A673 (cell line): Measurements from ENCODE around the gene DNAH14. TPM values are rescaled to one million over a fixed set of nuclear protein-coding genes. Genes with fewer than 3 reads are reported as not detected.
"Not testable (repeated sequence)": the region's sequence is repeated elsewhere in the genome, so short reads cannot be mapped to it uniquely, and the experiment has no call there.

Source experiments
- BruUV-seq: library from RNA; stranded (reverse); fragments of 400-500 nt; replicated peaks from 2 replicates; lab custom pipeline; 2021; lab: Mats Ljungman, UMichigan
- CTCF ChIA-PET: fragments of 300-600 bp; sonication (Branson Sonifier 250); formaldehyde crosslinking; loops from one replicate; lab custom pipeline; 2022; ENCODE audit warnings: antibody characterized with exemption; lab: Charles Lee
- POLR2A ChIA-PET: fragments of 300-600 bp; sonication (Branson Sonifier 250); formaldehyde crosslinking; loops from one replicate; lab custom pipeline; 2022; ENCODE audit warnings: antibody characterized with exemption; ENCODE audit not compliant: low non-redundant PET; lab: Charles Lee
- DNase-seq: peaks from one replicate; pipeline ENCODE4 v3.0.0-alpha.2; 2015; ENCODE audit warnings: low spot score
- H3K27ac ChIP-seq: fragments of 200-600 bp; sonication (generic); 2 replicates; pipeline ENCODE4 v1.5.1; 2016; ENCODE audit warnings: mixed run types, low read depth, mild to moderate bottlenecking, mixed read lengths, antibody characterized with exemption, low read length; ENCODE audit not compliant: poor library complexity, severe bottlenecking
- H3K27me3 ChIP-seq: fragments of 200-600 bp; sonication (generic); replicated peaks from 2 replicates; pipeline ENCODE4 v1.6.1; 2017; ENCODE audit warnings: mixed run types, low read depth, mild to moderate bottlenecking, mixed read lengths, antibody characterized with exemption, low read length; ENCODE audit not compliant: insufficient read depth, poor library complexity
- H3K36me3 ChIP-seq: fragments of 200-600 bp; sonication (generic); 2 replicates; pipeline ENCODE4 v1.6.1; 2016; ENCODE audit warnings: mixed run types, mild to moderate bottlenecking, mixed read lengths, antibody characterized with exemption, low read length; ENCODE audit not compliant: insufficient read depth, poor library complexity, severe bottlenecking
- H3K4me1 ChIP-seq: fragments of 200-600 bp; sonication (generic); 2 replicates; pipeline ENCODE4 v1.6.1; 2017; ENCODE audit warnings: mixed run types, mild to moderate bottlenecking, mixed read lengths, antibody characterized with exemption, low read length; ENCODE audit not compliant: insufficient read depth, poor library complexity, severe bottlenecking
- H3K4me3 ChIP-seq: fragments of 200-600 bp; sonication (generic); 2 replicates; pipeline ENCODE4 v1.5.1; 2016; ENCODE audit warnings: low read depth, mixed run types, mild to moderate bottlenecking, mixed read lengths, low read length; ENCODE audit not compliant: poor library complexity, severe bottlenecking
- H3K9me3 ChIP-seq: fragments of 200-600 bp; sonication (generic); 2 replicates; pipeline ENCODE4 v1.6.1; 2016; ENCODE audit warnings: mixed run types, low read depth, mild to moderate bottlenecking, mixed read lengths, antibody characterized with exemption, low read length; ENCODE audit not compliant: poor library complexity, severe bottlenecking
- CTCF ChIP-seq: fragments of 300-800, 200-600 bp; sonication (generic); conservative IDR thresholded peaks from 2 replicates; pipeline ENCODE4 v1.5.1; 2017; ENCODE audit warnings: low read depth, mild to moderate bottlenecking, antibody characterized with exemption, low read length, moderate library complexity, mixed read lengths
- EZH2 ChIP-seq: fragments of 200-600 bp; sonication (generic); IDR thresholded peaks from 2 replicates; pipeline ENCODE4 v1.6.1; 2017; ENCODE audit warnings: borderline replicate concordance, low read depth, mild to moderate bottlenecking, mixed read lengths, antibody characterized with exemption, low read length; ENCODE audit not compliant: poor library complexity, severe bottlenecking
- intact Hi-C: fragments of 100-400 bp; cut with micrococcal nuclease; formaldehyde crosslinking; loops from one replicate; pipeline ENCODE4 v1.10.0; 2022; ENCODE audit not compliant: unreplicated experiment
- total RNA-seq: library from RNA; stranded (reverse); gene quantifications from 2 replicates; pipeline ENCODE4 v1.2.3, GENCODE V29; 2021

Gene DNAH14
- total RNA-seq, 1 experiment from 2014 or later: 9.9 TPM

DNA sequence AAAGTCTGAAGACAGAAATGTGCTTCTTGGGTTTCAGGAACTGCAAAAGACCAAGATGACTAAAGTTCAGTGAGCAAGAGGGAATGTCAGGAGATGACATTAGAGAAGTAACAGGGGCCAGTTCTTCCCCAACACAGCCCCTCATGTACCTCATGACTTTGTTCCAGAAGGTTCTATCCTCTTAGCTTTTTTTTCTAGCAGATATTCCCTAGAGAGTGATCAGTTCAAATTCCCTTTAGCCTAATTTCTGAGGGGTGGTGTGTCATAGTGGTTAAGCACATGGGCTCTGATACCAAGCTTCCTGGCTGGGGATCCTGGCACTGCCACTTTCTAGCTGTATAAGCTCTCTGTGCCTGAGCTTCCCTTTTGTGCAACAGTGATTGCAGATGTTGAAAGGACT, 390.4 kb downstream of the DNAH14 start:
- intact Hi-C loops: loop anchor here (2.0 kb wide), 1 partner anchor 657 kb away; no protein-coding TSS in a partner anchor
- Histone ChIP-seq H3K9me3 (no peaks in the 10 kb centered on the region), H3K36me3 (no peaks in the 10 kb centered on the region), H3K27ac (no peak overlapping the region), H3K27me3 (no peaks in the 10 kb centered on the region), H3K4me1 (no peaks in the 10 kb centered on the region), H3K4me3 (no peak overlapping the region)
- ChIA-PET CTCF (interaction anchor here (1.7 kb wide), 1 partner anchor 28 kb away, joined by 4 read pairs; no protein-coding TSS in a partner anchor), POLR2A (no interaction called here)
- no peak for DNase-seq
- TF ChIP-seq EZH2: no peak
- no peak for TF ChIP-seq CTCF
- BruUV-seq: no TSS peak

- H3K27ac ChIP-seq: no peak overlapping the region
- no peak overlapping the region for H3K4me3 ChIP-seq
- no peaks in the 10 kb centered on the region for H3K9me3 ChIP-seq
- CTCF ChIA-PET: no interaction called here
- DNase-seq: no peak
- H3K36me3 ChIP-seq: no peaks in the 10 kb centered on the region
- TF ChIP-seq CTCF: no peak
- TF ChIP-seq EZH2: no peak
- POLR2A ChIA-PET: no interaction called here
- H3K4me1 ChIP-seq: no peaks in the 10 kb centered on the region
- H3K27me3 ChIP-seq: no peaks in the 10 kb centered on the region
- no TSS peak for BruUV-seq
- intact Hi-C loops: no loop called here
Measured at GRCh38 chr1:225321784-225322183, 392.3 kb downstream of the DNAH14 start.

- Histone ChIP-seq H3K9me3 (no peaks in the 10 kb centered on the region), H3K36me3 (no peaks in the 10 kb centered on the region), H3K4me1 (peaks cover 6% of the 10 kb centered on the region), H3K27me3 (no peaks in the 10 kb centered on the region), H3K4me3 (no peak overlapping the region), H3K27ac (no peak overlapping the region)
- BruUV-seq: no TSS peak
- POLR2A ChIA-PET: no interaction called here
- DNase-seq: no peak
- intact Hi-C loops: no loop called here
- no peak for TF ChIP-seq EZH2
- TF ChIP-seq CTCF: no peak
- CTCF ChIA-PET: no interaction called here
Measured at GRCh38 chr1:225329041-225329440, 399.6 kb downstream of the DNAH14 start.

DNA sequence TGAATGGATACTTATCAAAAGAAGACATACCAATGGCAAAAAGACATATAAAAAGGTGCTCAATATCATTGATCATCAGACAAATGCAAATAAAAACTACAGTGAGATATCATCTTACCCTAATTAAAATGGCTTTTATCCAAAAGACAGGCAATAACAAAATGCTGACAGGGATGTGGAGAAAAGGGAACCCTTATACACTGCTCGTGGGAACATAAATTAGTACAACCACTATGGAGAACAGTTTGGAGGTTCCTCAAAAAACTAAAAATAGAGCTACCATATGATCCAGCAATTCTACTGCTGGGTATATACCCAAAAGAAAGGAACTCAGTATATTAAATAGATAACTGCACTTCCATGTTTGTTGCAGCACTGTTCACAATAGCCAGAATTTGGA, 400.5 kb downstream of the DNAH14 start:
- POLR2A ChIA-PET, CTCF ChIA-PET, H3K27me3 ChIP-seq, DNase-seq, H3K4me3 ChIP-seq, H3K36me3 ChIP-seq, intact Hi-C loops, H3K9me3 ChIP-seq, H3K4me1 ChIP-seq, BruUV-seq, H3K27ac ChIP-seq: not testable (repeated sequence)
